ENCODE data around the gene UACA.

GRCh38 chr15:70643106-70643782 is 120.1 kb downstream of the UACA start:
- TF ChIP-seq CTCF (conservative IDR thresholded peaks at IDR 0.05) (no peak), EZH2 (IDR thresholded peaks at IDR 0.05; ENCODE audit: low read depth) (no peak)

Data from PC-9 (cell line).